Transverse colon (tissue), 4 donors: ENCODE data around the gene STRBP. TPM values are rescaled to one million over a fixed set of nuclear protein-coding genes. Genes with fewer than 3 reads are reported as not detected.
A peak's percentile ranks its signal among the peaks of the same experiment; 100 is the strongest.

Experiments used
- DNase-seq: peaks from one replicate; pipeline ENCODE4 v3.0.0-alpha.2; 2019
- H3K27ac ChIP-seq, 4 donors: fragments of 200-600 bp; sonication (generic); 2 replicates each; pipeline ENCODE4 v1.5.1; 2016 to 2018; ENCODE audit warnings: inconsistent platforms in 4 of 4
- H3K27me3 ChIP-seq: fragments of 200-600 bp; sonication (generic); 2 replicates; pipeline ENCODE4 v1.5.1; 2017; ENCODE audit warnings: inconsistent platforms
- H3K36me3 ChIP-seq, 4 donors: fragments of 200-600 bp; sonication (generic); 2 replicates each; pipeline ENCODE4 v1.5.1; 2017 to 2019; ENCODE audit warnings: inconsistent platforms in 4 of 4
- H3K4me1 ChIP-seq, 4 donors: fragments of 200-600 bp; sonication (generic); 2 replicates each; pipeline ENCODE4 v1.5.1; 2017 to 2020; ENCODE audit warnings: inconsistent platforms in 4 of 4
- H3K4me3 ChIP-seq, 4 donors: fragments of 200-600 bp; sonication (generic); 1 replicate in 1 of 4; 2 replicates in 3 of 4; pipeline versions ENCODE4 v1.5.1 to v1.6.1; 2017 to 2019; ENCODE audit warnings: inconsistent platforms in 4 of 4
- H3K9me3 ChIP-seq, 2 donors: fragments of 200-600 bp; sonication (generic); 2 replicates each; pipeline ENCODE4 v1.5.1; 2017 to 2019; ENCODE audit warnings: inconsistent platforms in 2 of 2
- EP300 ChIP-seq: sonication (generic); formaldehyde crosslinking; IDR thresholded peaks from one replicate; pipeline ENCODE4 v1.6.1; 2017; ENCODE audit warnings: antibody characterized with exemption, low read depth
- POLR2A ChIP-seq: fragments of 450-650 bp; IDR thresholded peaks from one replicate; pipeline ENCODE4 v1.6.1; 2016; ENCODE audit warnings: antibody characterized with exemption, mild to moderate bottlenecking, moderate library complexity
- POLR2AphosphoS5 ChIP-seq, 3 donors: sonication (generic); formaldehyde crosslinking; IDR thresholded peaks; one replicate each; pipeline ENCODE4 v1.6.1; 2016; ENCODE audit warnings: antibody characterized with exemption in 3 of 3
- WGBS, 2 donors: methylation state at CpG; one replicate each; pipeline ENCODE4 v1.1.5; 2018; ENCODE audit warnings: low coverage in 1 of 2; 5-methylcytosine and 5-hydroxymethylcytosine counted together
- in situ Hi-C, 4 donors: fragments of 200-750 bp; cut with MboI; loops; one replicate each; pipeline versions ENCODE4 v1.15.0 to v1.15.1; 2017; ENCODE audit warnings: low sequenced_read_pairs in 3 of 4, low pct_ligation_motif_present in 1 of 4, low pct_unique_long_range_greater_than_20kb in 1 of 4
- intact Hi-C: fragments of 100-400 bp; cut with DNase I; formaldehyde crosslinking; loops from one replicate; pipeline ENCODE4 v1.15.1; 2023; ENCODE audit warnings: low total_unique reads
- total RNA-seq, 4 donors: library from RNA; depleted of rRNA; stranded (reverse); fragments of >200 nt; gene quantifications; one replicate each; pipeline ENCODE4 v1.1.0, GENCODE V29; 2016
- TF ChIP-seq, protein P1 (sequence below), 5 experiments: fragments of 200-600 bp in 3 of 5; fragments of 450-650 bp in 2 of 5; sonication (generic) in 3 of 5; IDR thresholded peaks; 1 replicate in 2 of 5; 2 replicates in 3 of 5; pipeline ENCODE4 v1.5.1; 2016 to 2017; ENCODE audit warnings: antibody characterized with exemption in 5 of 5, inconsistent platforms in 3 of 5, mild to moderate bottlenecking in 2 of 5, moderate library complexity in 1 of 5

Gene STRBP
- total RNA-seq: 10 to 100 TPM; 19.1 to 50.3 (median 43.2) TPM

DNA sequence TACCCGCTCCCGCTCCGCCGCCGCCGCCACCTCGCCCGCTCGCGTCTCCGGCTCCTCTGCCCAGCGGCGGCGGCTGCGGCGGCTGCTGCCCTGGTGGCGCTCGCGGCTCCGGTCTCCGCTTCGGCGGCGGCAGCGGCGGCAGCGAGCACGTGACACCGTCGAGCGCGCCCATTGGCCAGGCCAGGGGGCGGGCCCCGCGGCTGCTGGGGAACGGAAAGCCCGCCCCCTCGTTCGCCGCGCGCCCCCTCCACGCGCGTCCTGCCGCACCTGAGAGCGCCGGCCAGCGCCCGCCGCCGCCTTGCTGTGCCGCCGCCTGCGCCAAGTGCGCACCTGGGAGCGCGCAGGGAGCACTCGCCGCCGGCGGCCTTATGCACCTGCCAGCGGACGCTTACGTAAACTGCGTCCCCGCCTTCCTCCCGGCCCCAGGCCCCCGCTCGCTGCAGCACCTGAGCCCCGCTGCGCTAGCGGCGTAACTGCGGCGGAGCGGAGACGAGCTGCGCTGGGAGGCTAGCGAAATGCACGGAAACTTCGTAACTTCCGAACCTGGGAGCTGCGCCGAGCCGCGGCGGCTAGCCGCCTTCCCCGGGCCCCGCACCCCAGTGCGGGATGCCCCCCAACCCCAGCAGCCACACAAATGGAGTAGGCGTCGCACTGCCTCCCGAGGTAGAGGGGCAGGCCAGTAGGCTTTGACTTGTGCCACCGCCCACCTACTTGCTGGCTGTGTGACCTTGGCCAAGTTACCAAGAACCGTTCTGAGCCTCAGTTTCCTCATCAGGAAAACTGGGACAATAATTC is at the start of gene STRBP:
Gene STRBP (minus strand): TSS at position 122 of the 795 bp plus-strand sequence. CDS start 84,452 bp downstream, outside the sequence.
- peak; percentile 94 for DNase-seq
- Histone ChIP-seq H3K9me3 (no peaks in the 10 kb centered on the region), H3K27ac (peak within 1 kb of the TSS; percentile 78 to 89 (median 84)), H3K27me3 (no peaks in the 10 kb centered on the region), H3K4me1 (peaks cover 6 to 30% (median 20%) of the 10 kb centered on the region in 4 donors), H3K36me3 (no peaks in the 10 kb centered on the region), H3K4me3 (peak within 1 kb of the TSS; percentile 74 to 94 (median 90))
- in situ Hi-C loops: no loop called here
- WGBS, 2 donors: 2% methylated on average over 39 of the region's 97 CpGs; no CpG with 5 or more reads in 1 of the 2 donors
- peak in 2 of 3 donors; percentile 48 to 60 for TF ChIP-seq POLR2AphosphoS5 (IDR thresholded peaks at IDR 0.05)
- TF ChIP-seq EP300: no peak
- TF ChIP-seq, protein P1, sequence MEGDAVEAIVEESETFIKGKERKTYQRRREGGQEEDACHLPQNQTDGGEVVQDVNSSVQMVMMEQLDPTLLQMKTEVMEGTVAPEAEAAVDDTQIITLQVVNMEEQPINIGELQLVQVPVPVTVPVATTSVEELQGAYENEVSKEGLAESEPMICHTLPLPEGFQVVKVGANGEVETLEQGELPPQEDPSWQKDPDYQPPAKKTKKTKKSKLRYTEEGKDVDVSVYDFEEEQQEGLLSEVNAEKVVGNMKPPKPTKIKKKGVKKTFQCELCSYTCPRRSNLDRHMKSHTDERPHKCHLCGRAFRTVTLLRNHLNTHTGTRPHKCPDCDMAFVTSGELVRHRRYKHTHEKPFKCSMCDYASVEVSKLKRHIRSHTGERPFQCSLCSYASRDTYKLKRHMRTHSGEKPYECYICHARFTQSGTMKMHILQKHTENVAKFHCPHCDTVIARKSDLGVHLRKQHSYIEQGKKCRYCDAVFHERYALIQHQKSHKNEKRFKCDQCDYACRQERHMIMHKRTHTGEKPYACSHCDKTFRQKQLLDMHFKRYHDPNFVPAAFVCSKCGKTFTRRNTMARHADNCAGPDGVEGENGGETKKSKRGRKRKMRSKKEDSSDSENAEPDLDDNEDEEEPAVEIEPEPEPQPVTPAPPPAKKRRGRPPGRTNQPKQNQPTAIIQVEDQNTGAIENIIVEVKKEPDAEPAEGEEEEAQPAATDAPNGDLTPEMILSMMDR (IDR thresholded peaks at IDR 0.05): peak in 1 of 5 experiments; percentile 16
- intact Hi-C loops: loop anchor here (10.0 kb wide), 1 partner anchor 76 kb away; no protein-coding TSS in a partner anchor

DNA sequence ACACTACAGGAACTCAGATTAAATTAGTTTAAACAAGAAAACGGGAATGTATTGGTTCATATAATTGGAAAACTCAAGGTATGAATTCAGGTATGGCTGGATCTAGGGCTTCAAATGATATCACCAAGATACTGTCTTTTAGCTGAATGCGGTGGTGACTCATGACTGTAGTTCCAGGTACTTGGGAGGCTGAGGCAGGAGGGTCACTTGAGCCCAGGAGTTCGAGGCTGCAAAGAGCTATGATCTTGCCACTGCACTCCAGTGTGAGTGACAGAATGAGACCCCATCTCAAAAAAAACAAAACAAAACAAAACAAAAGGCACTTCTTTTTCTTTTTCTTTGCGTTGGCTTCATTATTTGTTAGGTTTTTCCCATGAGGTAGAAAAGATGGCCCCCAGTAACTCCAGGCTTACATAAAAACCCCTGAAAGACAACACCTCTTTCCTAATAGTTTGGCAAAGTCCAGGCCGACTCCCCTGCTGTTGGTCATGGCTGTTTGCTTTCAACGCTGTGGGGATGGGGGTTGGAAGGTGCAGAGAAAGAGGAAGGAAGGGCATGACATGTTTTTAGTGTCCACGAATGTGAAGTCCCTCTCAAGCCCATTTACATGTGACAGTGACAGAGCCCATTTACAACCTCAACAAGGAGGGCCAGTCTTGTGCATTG is 47.8 kb upstream of the STRBP start:
- intact Hi-C loops (no loop called here), in situ Hi-C loops (no loop called here)
- Histone ChIP-seq H3K36me3 (no peaks in the 10 kb centered on the region), H3K4me1 (peaks cover 0 to 11% (median 2%) of the 10 kb centered on the region in 4 donors), H3K27me3 (no peaks in the 10 kb centered on the region), H3K27ac (no peak overlapping the region), H3K9me3 (no peaks in the 10 kb centered on the region), H3K4me3 (no peak overlapping the region)
- DNase-seq: no peak
- WGBS, 2 donors: 57 to 70% methylated on average over 7 of the region's 7 CpGs
- TF ChIP-seq EP300 (no peak), POLR2A (no peak), POLR2AphosphoS5 (IDR thresholded peaks at IDR 0.05) (no peak)
- TF ChIP-seq, protein P1 (IDR thresholded peaks at IDR 0.05): no peak

GRCh38 chr9:123315635-123316034 is 47.2 kb upstream of the STRBP start:
- in situ Hi-C loops: no loop called here
- H3K36me3 ChIP-seq: no peaks in the 10 kb centered on the region
- no peak overlapping the region for H3K27ac ChIP-seq
- intact Hi-C loops: no loop called here
- no peaks in the 10 kb centered on the region for H3K27me3 ChIP-seq
- 70 to 75% methylated on average over 2 of the region's 2 CpGs for WGBS, 2 donors
- no peak for TF ChIP-seq POLR2AphosphoS5 (IDR thresholded peaks at IDR 0.05)
- TF ChIP-seq EP300: no peak
- TF ChIP-seq POLR2A: no peak
- TF ChIP-seq, protein P1 (IDR thresholded peaks at IDR 0.05): no peak
- H3K4me3 ChIP-seq: no peak overlapping the region
- peaks cover 0 to 11% (median 2%) of the 10 kb centered on the region in 4 donors for H3K4me1 ChIP-seq
- H3K9me3 ChIP-seq: no peaks in the 10 kb centered on the region
- DNase-seq: no peak

DNA sequence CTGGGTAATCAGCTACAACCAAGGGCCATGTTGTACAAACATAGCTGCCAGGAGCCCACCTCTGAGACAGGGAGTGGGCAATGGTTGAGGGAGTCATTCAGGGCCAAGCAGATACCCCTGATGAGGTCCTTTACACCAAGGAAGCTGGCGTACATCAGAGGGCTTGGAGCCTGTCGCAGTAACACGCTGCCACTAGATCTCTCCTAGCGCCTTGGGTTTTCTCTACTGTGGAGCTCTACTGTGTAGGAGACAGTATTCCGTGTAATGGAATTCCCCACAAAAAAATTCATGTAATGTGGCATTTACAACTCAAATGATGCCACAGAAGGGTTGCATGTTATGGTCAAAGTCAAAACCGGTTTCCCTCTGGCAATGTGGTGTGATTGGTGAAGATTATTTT is 46.2 kb upstream of the STRBP start:
- in situ Hi-C loops (no loop called here), intact Hi-C loops (no loop called here)
- TF ChIP-seq EP300 (no peak), POLR2AphosphoS5 (IDR thresholded peaks at IDR 0.05) (no peak), POLR2A (no peak)
- TF ChIP-seq, protein P1 (IDR thresholded peaks at IDR 0.05): no peak
- Histone ChIP-seq H3K36me3 (no peaks in the 10 kb centered on the region), H3K27ac (no peak overlapping the region), H3K27me3 (no peaks in the 10 kb centered on the region), H3K4me1 (peaks cover 0 to 11% (median 2%) of the 10 kb centered on the region in 4 donors), H3K9me3 (no peaks in the 10 kb centered on the region), H3K4me3 (no peak overlapping the region)
- no peak for DNase-seq
- WGBS, 2 donors: 92% methylated on average over 6 of the region's 6 CpGs
